NCI-H1048 (cell line): ENCODE data around the gene TBC1D1.
A peak's percentile ranks its signal among the peaks of the same experiment; 100 is the strongest.

Source experiments
- DNase-seq: peaks from one replicate; lab custom pipeline; 2025; lab: John Stamatoyannopoulos, UW

Gene TBC1D1

DNA sequence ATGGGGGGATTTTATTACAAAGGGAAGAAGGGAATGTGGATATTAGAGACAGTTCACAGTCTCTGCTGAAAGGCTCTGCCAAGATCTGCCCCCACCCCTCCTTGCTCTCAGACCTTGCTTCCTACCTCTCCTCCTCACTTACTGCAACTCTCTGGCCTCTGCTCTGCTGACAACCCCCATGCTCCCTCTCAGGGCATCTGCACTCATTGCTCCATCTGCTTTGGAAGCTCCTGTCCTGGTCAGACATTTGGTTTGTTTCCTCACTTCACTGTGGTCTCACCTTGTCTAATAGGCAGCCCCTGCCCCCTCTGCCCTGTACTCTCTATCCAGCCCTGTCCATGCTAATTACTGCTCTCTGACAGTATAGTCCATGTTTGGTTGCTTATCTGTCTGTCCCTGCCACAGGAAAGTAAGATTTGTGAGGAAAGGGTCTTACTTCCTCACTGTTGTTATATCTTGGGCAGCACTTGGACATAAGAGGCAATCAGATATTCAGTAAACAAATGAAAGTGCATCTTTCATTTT lies 258.6 kb downstream of the TBC1D1 start:
- DNase-seq = no peak

DNA sequence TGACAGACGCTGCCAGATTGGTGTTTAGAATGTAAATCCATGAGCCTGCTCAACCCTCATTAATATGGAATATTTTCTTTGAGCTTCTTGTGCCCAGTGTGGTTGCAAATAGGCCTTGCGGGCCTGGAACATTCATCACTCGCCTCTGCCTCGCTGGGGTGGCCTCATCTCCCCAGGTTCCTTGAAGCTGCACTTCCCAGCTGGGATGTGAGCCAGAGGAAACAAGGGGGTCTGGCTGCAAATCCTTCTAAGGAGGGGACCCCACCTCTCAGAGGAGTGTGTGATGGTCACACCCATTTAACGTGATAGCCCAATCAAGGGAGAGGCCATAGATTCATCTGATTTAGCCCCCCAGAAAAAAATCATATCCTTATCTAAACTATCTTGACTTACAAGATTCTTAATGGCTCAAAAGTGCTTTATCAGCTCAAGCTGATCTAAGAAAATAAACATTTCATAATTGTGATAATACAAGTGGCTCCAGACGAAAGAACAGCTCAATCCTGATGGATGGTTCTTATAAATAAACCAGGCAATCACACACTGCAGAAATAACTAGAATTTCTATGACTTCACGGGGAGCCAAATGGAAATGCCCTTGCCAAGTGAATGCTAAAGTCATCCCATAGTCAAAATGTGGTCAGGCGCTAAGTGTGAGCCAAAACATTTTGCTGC lies 259.2 kb downstream of the TBC1D1 start:
- no peak for DNase-seq

DNA sequence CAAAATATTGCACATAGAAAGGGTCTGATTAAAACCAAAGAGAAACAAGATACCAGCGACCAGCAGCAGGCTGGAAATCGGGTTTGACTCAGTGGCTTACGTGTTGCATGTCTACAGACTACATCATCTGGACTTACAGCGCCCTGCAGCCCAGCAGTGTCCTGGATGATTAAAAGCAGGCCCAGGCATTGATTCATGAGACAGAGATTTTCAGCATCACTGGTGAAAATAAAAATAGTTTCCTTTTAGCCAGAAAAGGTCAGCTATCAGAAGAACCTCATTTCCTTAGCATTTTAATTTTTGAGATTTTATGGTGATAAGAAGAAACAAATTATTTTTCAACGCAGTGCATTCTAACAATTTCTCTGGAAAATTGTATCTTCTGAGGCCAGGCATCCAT lies 259.9 kb downstream of the TBC1D1 start:
- no peak for DNase-seq

DNA sequence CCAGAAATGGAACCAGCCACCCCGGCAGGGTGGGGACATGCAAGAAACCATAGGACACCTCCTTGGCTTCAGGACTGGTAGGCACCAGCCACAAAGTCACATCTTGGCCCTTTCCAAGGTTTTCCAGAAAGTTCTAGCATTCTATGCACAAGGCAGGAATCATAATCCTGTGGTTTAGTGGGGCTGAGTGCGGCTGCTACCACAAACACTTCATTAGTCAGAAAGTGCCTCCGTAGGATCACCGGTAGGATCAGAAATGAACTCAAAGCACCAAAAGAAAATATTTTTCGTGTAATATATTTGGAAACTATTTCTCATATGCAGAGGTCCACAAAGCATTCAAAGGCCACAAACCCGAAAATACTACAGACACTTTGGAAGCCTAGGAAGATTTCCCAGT lies 261.0 kb downstream of the TBC1D1 start:
- DNase-seq = no peak

DNA sequence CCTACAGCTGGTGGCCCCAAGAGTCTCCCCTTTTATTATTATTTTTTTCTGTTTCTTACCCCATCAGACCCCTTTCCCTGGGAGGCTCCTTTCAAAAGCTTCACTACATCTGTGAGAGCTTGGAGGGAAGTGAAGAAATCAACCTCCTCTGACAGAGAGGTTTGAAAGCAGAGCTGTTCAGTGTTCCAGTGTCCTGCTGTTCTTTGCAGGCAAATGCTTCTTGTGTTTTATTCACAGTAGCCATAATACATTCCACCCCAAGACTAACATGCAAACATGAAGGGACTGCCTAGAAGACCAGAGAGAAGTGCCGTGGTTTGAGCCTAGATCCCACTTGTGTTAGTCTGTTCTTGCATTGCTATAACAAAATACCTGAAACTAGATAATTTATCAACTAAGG lies 261.4 kb downstream of the TBC1D1 start:
- DNase-seq = no peak

DNA sequence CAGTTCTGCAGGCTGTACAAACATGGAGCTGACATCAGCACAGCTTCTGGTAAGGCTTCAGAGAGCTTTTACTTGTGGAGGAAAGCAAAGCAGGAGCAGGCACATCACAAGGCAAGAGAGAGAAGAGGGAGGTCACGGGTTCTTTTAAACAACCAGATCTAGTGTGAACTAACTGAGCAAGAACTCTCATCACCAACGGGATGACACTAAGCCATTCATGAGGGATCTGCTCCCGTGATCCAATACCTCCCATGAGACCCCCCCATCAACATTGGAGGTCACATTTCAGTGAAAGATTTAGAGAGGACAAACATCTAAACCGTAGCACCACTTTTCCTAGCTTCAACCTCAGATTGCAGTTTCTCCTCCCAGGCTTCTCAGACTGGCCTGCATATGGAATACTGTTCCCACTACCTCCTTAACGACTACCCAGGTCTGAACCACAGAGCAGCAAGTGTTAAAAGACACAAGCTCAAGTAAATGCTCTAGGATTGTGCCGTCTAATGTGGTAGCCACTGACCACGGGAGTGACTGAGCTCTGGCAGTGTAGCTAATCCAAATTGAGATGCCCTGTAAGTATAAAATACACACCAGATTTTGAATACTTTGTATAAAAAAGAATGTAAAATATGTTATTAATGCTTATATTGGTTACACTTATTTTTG lies 262.0 kb downstream of the TBC1D1 start:
- no peak for DNase-seq

DNA sequence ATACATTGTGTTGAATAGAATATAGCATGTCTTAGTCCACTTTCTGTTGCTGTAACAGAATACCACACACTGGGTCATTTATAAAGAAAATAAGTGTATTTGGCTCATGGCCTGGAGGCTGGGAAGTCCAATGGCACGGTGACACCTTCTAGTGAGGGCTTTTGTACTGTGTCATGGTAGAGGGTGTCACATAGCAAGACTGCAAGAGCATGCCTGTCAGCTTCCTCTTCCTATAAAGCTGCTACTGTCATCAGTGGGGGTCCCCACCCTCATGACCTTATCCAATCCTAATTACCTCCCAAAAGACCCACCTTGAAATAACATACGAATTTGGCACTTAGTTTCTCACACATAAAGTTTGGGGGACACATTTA lies 262.5 kb downstream of the TBC1D1 start:
- no peak for DNase-seq

DNA sequence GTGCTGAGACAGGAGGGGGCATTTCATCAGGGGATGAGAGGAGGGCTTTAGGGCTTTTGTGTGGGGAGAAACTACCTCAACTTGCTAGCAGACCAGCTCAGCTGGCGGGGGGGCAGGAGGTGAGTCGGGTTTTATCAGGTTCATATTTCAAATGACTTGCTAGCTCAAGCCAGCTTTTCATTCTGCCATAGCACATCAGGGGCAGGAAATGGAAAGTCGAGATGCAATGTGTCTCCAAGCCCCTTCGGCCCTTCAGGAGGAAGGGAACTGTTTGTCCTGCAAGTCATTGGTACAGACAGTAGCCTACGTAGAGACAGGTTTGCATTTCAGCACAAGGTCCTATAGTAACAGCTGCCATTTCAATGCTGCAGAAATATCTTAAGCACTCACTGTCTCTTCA lies 263.4 kb downstream of the TBC1D1 start:
- no peak for DNase-seq

DNA sequence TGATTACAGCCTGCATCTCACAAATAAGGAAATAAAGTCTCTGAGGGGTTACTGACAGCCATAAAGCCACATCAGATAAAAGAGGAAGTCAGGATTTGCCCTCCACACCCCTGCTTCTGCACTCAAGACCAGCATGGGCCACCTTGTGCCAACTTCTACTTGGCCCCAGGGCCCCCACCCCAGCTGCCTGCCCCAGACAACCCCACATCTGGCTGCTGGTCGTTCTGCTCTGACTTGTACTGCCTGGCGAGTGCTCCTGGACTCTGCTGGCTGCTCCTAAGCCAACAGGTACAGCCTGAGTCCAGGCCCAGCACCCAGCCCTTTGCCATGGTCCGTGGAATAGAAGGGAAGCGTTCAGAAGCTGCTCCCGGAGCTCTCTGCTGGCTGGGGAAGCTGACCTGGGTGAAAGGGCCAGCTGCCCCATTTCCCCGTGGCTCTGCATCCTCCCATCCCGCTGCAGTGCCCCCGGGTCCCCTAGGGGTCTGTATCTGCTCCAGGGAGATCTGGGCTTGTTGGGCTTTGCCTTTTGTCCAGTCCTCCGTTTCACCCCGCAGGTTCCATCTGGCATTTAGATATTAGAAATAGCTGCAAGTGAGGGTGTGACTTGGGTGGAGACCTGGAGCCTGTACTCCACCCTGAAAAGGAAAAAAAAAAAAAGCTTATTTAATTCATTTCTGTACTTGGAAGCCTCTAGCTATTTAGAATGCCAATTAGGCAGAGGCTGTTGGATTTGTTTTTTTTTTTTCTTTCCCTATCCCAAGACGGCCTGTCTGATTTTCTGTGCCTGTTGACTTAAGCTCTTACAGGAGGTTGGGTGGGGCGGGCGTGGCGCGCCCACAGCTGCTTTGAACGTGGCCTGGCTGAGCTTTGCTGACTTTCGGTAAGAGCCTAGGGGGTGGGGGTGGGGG lies 264.1 kb downstream of the TBC1D1 start:
- no peak for DNase-seq

DNA sequence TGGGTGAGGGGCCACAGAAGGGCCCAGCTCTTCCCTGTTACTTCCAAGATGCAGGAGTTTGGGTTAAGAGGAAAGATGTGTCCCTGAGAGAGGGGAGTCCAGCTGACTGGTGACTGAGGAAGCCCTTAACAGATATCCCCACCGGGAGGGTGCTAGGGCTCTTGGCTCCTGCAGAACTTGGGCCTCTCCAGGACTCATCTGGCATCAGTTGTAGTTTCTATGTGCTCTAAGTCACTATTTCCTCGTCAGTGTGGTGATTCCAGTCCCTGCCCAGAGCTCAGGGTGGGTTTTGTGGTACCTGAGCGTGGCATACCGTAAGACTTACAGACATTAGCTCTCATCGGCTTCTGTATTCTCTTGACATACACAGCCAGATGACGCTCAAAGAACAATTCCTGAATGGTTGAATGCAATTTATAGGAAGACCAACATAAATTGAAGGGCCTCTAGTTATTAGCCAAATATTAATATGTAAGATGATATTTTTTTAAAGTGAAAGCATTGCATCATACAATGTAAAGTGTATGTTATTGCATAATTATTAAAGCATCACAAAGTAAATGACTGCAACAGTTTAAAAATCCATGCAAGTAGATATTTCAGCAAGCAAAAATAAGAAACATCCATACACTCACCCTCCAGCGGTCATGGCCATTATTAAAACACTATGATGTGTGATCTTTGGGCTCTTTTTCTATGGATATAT lies 264.9 kb downstream of the TBC1D1 start:
- DNase-seq = no peak

DNA sequence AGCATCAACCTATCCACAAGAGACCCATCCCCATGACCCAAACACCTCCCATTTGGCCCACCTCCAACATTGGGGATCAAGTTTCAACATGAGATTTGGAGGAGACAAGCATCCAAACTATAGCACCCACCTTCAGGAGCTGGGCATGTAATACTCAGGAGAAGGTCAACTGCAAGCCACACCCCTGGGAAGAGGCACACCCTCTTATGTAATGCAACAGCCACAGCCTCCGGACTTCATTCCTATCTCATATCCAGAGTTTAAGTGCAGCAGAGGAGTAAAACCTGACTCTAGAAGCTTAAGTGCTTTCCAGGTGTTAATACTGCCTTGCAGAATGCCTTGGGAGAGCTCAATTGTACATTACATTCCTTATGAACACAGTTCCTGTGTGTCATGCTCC lies 266.7 kb downstream of the TBC1D1 start:
- no peak for DNase-seq

DNA sequence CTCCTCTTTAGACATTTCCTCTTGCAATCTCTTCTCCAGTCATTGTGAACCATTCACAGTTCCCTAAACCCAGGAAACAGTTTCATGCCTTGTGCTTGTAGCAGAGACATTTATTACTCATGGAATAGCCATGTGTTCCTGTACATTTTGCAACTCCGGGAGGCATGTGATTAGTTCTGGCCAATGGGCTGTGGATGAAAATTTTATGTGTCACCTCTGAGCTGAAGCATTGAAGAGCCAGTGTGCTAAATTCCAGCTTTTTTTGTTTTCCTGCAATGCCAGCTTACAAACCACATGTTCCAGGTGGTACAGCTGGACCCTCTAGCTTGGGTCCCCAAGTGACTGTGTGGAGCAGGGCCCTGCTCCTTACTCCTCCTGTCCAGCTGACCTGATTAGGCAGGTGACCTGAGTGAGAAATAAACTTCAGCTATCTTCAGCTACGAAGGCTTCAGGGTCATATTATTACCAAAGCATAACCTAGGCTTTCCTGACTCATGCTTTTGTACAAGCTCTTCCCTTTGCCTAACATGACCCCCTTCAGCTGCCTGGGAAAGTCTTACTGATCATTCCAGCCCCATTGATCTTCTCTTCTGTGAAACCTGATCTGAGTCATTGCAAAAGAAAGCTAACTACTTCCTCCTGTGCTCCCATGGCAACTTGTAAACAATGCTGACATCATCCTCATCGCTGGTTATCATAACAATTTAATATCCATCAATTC lies 269.8 kb downstream of the TBC1D1 start:
- peak; percentile 21 for DNase-seq

DNA sequence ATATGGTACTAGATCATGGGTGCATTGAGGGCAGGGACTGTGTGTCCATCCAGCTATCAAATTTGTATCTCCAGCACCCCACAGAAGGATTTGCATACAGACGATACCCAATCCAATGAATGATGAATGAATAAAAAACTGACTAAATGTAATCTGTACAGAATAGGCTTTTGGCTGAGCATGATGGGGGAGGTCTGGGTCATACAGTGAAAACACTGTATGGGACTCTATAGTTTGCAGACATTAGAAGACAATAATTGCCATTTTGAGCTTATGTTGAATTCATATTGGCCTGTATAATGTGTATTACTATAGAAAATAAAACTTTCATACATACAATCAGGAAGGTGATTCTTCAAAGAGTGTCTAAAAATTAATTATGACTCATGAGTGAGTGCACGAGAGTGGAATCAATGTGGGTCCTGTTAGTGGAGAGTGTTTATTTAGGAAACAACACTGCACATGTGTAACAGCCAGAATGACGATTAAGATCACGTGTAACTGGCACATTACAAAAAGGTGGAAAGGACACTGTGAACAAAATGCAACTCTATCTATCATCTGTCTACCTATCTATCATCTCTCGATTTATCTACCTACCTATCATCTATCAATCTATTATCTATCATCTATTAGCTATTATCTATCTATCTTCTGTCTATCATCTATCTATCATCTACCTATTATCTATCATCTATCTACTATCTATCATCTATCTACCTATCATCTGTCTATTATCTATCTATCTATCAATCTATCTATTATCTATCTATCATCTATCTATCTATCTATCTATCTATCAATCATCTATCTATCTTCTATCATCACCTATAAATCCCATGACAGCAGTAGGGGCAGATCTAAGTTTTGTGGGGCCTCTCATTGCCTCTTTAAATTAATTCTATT lies 270.6 kb downstream of the TBC1D1 start:
- DNase-seq = no peak

DNA sequence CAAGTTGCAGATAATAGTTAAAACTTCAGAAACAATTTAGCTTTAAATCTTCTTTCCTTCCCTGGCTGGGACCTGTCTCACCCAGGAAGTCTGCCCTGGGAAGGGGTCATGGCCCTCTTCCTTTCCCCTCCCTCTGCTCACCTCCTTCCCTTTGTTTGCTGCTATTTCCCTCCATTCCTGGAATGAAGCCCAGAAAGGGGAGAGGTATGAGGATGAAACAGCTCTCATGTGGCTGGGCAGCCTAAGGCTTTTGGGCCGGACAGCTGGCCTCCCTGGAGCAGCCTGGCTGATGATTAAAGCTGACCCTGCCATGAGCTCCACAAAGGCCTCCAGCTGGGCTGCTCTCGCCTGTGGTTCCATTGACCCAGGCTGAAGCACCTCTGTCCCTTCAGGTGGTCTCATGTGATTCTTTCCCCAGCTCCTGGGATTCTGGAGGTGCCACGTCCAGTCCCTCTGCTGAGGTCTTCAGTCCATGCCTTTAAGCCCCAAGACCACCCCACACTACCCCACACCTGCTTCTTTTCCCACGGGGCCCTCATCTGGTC lies 271.4 kb downstream of the TBC1D1 start:
- DNase-seq = no peak

DNA sequence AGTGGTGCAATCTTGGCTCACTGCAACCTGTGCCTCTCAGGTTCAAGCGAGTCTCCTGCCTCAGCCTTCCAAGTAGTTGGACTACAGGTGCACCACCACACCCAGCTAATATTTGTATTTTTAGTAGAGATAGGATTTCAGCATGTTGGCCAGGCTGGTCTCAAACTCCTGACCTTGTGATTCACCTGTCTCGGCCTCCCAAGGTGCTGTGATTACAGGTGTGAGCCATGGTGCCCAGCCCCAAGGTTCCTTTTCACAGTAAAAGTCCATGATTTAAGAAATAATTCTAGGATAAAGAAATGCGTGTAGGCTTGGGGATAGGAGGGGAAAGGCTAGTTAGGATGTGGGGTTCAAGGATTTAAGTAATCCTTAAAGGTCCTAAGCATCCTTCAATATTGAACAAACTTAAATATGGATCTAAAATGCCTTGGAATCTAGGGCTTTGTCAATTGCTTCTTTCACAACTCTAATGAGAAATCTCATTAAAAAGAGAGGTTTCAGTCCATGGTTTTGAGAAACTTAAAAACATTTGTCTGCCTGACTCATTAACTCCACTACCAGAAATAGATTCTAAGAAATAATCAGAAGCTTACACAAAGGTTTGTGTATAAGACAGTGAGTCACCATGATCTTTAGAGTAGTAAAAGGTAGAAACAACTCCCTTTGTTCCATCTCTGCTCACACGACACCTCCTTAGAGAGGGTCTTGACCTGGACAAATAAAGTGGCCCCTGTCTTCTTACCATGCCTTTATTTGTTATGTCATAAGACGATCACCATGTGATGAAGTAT lies 272.5 kb downstream of the TBC1D1 start:
- no peak for DNase-seq

DNA sequence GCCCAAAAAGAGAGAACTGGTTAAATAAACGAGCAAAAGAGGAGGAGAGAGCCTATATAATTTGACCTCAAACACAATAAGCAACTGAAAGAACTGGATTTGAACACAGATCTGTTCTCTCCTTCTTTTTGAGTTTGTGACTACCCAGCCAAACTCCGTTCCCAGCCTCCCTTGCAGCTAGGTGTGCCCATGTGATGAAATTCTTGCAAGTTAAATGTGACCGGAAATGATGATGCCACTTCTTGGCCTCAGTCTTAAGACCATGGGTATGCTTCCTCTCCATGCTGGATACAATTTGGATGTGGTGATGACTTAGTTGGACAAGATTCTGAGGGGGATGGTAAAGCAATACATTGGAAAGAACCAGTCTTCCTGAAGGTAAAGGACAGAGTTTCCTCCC lies 273.5 kb downstream of the TBC1D1 start:
- no peak for DNase-seq

DNA sequence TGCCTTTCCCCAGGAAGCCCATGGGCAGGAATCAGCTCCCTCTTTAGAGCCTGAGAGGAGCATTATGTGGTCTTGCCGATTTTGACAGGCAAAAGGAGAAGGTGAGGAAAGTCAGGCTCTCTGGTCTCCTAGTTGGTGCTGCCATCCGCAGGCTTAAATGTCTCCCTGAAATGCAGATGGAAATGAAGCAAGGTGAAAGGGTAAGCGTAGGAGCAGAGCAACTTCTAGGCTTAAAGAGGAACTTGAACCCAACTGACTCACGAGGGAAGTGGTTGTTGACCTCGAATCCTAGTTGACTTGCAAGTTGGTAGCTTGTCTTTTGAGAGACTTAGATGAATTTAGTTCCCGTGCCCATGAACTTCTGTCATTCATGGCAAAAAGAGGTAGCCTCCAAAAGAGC lies 275.2 kb downstream of the TBC1D1 start:
- DNase-seq = no peak

DNA sequence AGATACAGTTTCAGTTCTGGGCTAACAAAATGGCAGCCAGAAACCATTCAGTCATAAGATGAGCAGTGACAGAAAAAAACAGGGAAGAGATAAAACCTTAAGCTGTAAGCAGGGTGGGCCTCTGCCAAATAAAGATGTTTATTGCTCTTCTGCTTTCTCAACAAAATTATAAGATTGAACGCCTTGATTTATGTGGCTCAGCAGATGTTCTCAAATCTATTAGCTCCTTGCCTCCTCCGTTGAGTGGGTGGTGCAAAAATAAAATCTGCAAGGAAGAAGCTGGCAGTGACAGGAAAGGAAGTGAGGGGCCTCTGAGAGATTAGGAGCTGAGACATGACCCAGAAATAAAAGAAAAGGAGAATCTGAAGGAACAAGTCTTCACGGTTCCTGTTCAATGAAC lies 275.9 kb downstream of the TBC1D1 start:
- DNase-seq = no peak

DNA sequence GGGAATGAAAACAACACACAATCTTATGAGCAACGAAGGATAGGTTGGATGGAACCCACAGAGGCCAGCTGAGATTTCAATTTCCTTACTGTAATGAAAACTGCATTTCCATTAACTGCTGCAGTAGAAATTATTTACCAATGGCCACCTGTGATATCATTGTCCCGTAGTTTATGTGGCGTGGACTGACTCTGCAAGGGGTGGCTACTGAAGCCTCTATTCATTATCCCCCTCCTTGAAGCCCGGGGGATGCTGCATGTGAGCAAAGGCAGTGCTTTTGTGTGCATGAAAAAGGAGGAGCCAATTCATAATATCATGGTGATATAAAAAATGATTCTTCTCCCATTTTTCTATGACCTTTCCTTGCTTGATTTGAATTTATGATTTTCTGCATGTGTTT lies 277.1 kb downstream of the TBC1D1 start:
- DNase-seq = no peak
